Measurements from ENCODE around the gene BOC. TPM values are rescaled to one million over a fixed set of nuclear protein-coding genes. Genes with fewer than 3 reads are reported as not detected.

Gene BOC
- total and polyA plus RNA-seq, 10 of the 15 experiments (the other 5 are each of a cell fraction or from before 2014, with no cell fraction given), result 0.18 TPM; not detected in 9

GRCh38 chr3:113238503-113238902 is 27.1 kb downstream of the BOC start:
- no peak overlapping the region for H2AFZ ChIP-seq (ENCODE audit: control insufficient read depth, low read depth, low read length)
- in situ Hi-C loops (cut with MboI) (no loop called here), intact Hi-C loops (cut with micrococcal nuclease; ENCODE audit: unreplicated experiment) (no loop called here)
- H3K4me3 ChIP-seq, result no peak overlapping the region
- no peaks in the 10 kb centered on the region for H3K4me1 ChIP-seq (ENCODE audit: control insufficient read depth, insufficient read depth, low read length)
- FAIRE-seq (no peak), ATAC-seq (no peak), DNase-seq (ENCODE audit: low read depth, low spot score) (no peak)
- WGBS (ENCODE audit: insufficient coverage, insufficient replicate concordance, low lambda C conversion rate, missing lambda C conversion rate), result 33% methylated on average over 2 of the region's 2 CpGs
- H3K9me3 ChIP-seq (replicated peaks; ENCODE audit: control insufficient read depth, insufficient read depth, low read length), result no peaks in the 10 kb centered on the region
- no peaks in the 10 kb centered on the region for H3K79me2 ChIP-seq (ENCODE audit: control insufficient read depth, insufficient read depth, low read length)
- ChIA-PET SMC1A (ENCODE audit: uncharacterized antibody, unreplicated experiment) (no interaction called here), CTCF (interaction anchor here (0.6 to 1.8 kb wide), 3 partner anchors 11 to 50 kb away, joined by 3 to 8 read pairs (median 3); no protein-coding TSS in a partner anchor), POLR2A (no interaction called here), RAD21 (ENCODE audit: unreplicated experiment) (no interaction called here)
- no peak overlapping the region for H3K9ac ChIP-seq (ENCODE audit: control insufficient read depth, insufficient read depth, low read length)
- H3K27me3 ChIP-seq (replicated peaks in 1 of 2; ENCODE audit: control insufficient read depth in 2 of 2, insufficient read depth in 2 of 2, low read length in 1 of 2), result peaks cover 2 to 7% of the 10 kb centered on the region in 2 experiments; a peak in 3 of 4 replicates
- no TSS peak for BruUV-seq (replicated peaks)
- H3K36me3 ChIP-seq (ENCODE audit: control insufficient read depth in 2 of 2, insufficient read depth in 2 of 2, low read length in 1 of 2), result no peaks in the 10 kb centered on the region
- no peaks in the 10 kb centered on the region for H4K20me1 ChIP-seq (ENCODE audit: control insufficient read depth, insufficient read depth)
- TF ChIP-seq, protein P1, sequence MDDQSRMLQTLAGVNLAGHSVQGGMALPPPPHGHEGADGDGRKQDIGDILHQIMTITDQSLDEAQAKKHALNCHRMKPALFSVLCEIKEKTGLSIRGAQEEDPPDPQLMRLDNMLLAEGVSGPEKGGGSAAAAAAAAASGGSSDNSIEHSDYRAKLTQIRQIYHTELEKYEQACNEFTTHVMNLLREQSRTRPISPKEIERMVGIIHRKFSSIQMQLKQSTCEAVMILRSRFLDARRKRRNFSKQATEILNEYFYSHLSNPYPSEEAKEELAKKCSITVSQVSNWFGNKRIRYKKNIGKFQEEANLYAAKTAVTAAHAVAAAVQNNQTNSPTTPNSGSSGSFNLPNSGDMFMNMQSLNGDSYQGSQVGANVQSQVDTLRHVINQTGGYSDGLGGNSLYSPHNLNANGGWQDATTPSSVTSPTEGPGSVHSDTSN (IDR thresholded peaks at IDR 0.05; ENCODE audit: insufficient replicate concordance, low read depth, low read length), result no peak
- no peak for TF ChIP-seq LARP7 (IDR thresholded peaks at IDR 0.05)
- TF ChIP-seq NR2F1 (conservative IDR thresholded peaks at IDR 0.05), result no peak
- TF ChIP-seq SMAD5 (IDR thresholded peaks at IDR 0.05; ENCODE audit: low read depth), result no peak
- TF ChIP-seq NR2C1 (IDR thresholded peaks at IDR 0.05), result no peak
- TF ChIP-seq SRF (IDR thresholded peaks at IDR 0.05; ENCODE audit: low read depth in 2 of 2, low read length in 2 of 2), result no peak
- no peak for TF ChIP-seq ZNF384 (IDR thresholded peaks at IDR 0.05; ENCODE audit: borderline replicate concordance, low read depth, low read length)
- no peak for TF ChIP-seq CTCF (IDR thresholded peaks at IDR 0.05 in 2 of 3, conservative IDR thresholded peaks at IDR 0.05 in 1 of 3; ENCODE audit: control insufficient read depth in 2 of 3, extremely low read depth in 1 of 3, insufficient read depth in 1 of 3, low read depth in 3 of 3, low read length in 3 of 3)
- H3K27ac ChIP-seq (ENCODE audit: control insufficient read depth, insufficient read depth), result no peak overlapping the region
- no peak overlapping the region for H3K4me2 ChIP-seq (ENCODE audit: control insufficient read depth, insufficient read depth)

All from GM12878 (cell line).